Measurements from ENCODE around the gene EXD3. TPM values are rescaled to one million over a fixed set of nuclear protein-coding genes. Genes with fewer than 3 reads are reported as not detected.

EXD3 gene
- polyA plus RNA-seq, 3 donors from 2014 or later, result 1.6 to 6.3 (median 4.3) TPM

DNA sequence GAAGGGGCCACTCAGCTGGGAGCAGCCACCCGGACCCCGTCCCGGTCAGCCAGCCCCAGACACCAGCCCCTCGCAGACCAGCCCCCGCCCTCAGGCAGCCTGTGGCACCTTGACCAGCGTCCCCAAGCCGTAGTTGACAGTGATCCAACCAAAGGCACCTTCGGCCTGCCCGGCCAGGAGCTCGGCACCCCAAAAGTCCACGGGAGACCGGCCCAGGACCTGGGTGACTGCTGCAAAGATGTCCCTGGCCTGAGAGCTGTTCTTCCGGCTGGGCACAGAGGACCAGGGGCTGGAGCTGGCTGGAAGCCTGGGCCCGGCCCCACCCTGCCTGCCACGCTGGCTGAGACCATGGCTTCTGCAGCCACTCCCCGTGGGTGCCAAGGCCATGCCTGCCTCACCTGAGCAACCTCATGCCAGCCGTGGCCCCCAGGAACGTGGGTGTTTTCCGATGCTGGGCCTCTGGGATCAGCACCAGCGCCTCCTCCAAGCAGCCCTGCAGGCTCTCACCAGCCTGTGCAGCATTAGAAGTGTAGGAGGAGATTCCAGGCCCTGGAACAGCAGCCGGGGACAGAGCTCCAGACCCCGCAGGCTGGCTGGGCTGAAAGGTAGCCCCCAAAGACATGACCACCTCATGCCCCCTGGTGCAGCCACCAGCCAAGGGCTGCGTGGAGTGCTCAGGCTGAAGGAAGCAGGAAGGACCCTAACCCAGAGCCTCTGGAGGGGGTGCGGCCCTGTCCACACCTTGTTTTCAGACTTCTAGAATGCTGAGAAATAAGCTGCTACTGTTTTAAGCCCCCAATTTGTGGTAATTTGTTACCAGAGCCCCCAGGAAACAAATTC is 14.0 kb upstream of the EXD3 start:
- Mint-ChIP-seq H3K4me3 (no peak overlapping the region), H3K4me1 (peaks cover 4 to 6% of the 10 kb centered on the region in 2 donors), H3K27ac (no peak overlapping the region), H3K27me3 (ENCODE audit: low read depth in 3 of 3) (peaks cover 1% of the 10 kb centered on the region in 3 donors), H3K9me3 (no peaks in the 10 kb centered on the region), H3K36me3 (peaks cover 0 to 2% (median 0%) of the 10 kb centered on the region in 3 donors)
- DNase-seq, result no peak

DNA sequence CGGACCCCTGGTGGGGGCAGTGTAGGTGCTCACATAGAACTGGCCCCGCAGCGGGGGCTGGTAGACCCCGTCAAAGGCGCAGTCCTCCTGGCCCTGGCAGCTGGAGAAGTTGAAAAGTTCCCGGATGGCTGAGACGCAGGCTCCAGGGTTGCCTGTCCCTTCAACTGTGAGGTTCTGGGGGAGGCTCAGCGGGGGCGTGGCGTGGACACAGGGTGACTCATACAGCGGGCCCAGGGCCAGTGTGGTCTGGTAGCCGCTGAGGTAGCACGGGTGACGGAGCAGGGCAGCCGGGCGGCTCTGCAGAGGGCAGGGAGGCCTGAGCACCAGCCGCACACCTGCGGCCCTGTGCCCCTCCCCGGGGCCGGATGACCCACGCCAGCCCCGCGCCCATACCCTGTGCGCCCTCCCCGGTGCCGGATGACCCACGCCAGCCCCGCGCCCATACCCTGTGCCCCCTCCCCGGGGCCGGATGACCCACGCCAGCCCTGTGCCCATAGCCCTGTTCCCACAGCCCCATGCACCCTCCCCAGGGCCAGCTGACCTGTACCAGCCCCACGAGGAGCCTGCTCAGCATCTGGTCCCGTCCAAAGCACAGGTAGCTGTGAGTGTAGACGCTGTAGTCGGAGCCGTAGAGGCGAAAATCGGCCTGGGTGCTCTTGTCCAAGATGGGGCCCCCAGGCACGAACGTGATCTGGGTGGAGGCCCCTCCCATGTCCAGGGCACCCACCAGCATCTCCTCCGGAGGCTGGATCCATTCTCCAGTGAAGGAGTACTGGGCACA is 13.2 kb upstream of the EXD3 start:
- Mint-ChIP-seq H3K27ac (no peak overlapping the region), H3K4me1 (peaks cover 0 to 4% of the 10 kb centered on the region in 2 donors), H3K4me3 (no peak overlapping the region), H3K9me3 (no peaks in the 10 kb centered on the region), H3K27me3 (ENCODE audit: low read depth in 3 of 3) (peaks cover 0 to 1% (median 0%) of the 10 kb centered on the region in 3 donors), H3K36me3 (no peaks in the 10 kb centered on the region)
- no peak for DNase-seq

DNA sequence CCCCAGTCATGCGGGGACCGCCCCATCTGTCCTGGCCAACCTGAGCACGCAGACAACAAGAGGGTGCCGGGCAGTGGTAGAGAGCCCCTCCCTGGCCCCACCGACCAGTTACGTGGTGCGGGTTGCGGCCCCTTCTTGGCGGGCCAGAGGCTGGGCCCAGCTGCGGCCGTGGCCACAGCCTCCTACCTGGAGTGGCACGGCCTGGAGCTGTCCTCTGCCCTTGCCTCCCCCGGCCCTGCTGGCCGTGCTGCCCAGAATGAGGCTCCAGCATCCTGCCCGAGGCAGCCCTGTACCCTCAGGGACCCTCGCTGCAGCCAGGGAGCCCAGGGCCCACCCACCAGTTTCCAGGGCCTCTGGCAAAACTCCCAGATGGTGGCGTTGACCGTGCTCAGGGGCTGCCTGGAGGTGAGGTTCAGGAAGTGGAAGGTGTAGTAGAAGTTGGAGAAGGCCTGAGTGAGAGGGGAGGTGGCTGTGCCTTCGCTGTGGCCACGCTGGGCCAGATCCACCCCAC is 12.5 kb upstream of the EXD3 start:
- H3K27ac Mint-ChIP-seq, result no peak overlapping the region
- peaks cover 0 to 1% (median 0%) of the 10 kb centered on the region in 3 donors for H3K27me3 Mint-ChIP-seq (ENCODE audit: low read depth in 3 of 3)
- H3K9me3 Mint-ChIP-seq, result no peaks in the 10 kb centered on the region
- H3K4me3 Mint-ChIP-seq, result no peak overlapping the region
- DNase-seq, result no peak
- H3K4me1 Mint-ChIP-seq, result peaks cover 0 to 4% of the 10 kb centered on the region in 2 donors
- H3K36me3 Mint-ChIP-seq, result no peaks in the 10 kb centered on the region

DNA sequence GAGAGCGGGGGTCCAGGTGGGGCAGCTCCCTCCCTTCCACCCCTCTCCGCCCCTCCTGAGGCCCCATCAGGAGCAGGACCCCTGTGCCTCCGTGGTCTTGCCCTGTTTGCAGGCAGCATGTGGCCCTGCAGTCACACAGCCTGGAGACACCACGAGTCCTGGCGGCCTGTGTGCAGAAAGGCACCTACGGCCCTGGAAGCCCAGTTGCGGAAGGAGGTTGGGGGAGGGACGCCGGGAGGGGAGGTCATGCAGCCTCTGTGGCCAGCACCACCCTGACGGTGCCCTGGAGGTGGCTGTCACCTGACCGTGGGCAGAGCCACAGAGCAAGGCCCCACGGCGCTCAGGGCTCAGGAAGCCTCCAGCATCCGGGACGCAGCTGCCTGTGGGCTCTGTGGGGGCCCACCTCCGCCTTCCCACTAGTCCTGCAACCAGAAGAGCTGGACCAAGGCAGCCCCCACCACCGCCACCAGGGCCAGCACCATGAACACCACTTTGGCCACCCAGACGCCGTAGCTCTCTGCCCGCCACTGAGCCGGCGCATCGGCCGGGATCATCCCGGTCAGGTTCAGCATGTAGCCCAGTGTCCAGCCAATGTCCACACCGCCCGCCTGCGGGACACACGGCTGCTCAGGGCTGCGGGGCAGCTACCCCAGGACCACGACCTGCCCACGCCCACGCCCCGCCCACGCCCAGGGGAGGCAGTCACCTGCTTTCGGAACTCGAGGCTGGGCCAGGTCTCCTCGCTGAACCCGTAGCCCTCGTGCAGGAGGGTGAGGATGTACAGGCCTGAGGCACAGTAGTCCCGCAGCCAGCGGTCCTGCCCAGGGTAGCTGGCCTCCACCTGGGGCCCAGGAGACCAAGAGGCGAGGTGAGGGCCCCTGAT is 11.8 kb upstream of the EXD3 start:
- peaks cover 0 to 4% of the 10 kb centered on the region in 2 donors for H3K4me1 Mint-ChIP-seq
- H3K36me3 Mint-ChIP-seq, result no peaks in the 10 kb centered on the region
- H3K4me3 Mint-ChIP-seq, result peak overlapping the region in 1 of 5 donors; percentile 36
- H3K27me3 Mint-ChIP-seq (ENCODE audit: low read depth in 3 of 3), result peaks cover 0 to 1% (median 0%) of the 10 kb centered on the region in 3 donors
- H3K9me3 Mint-ChIP-seq, result no peaks in the 10 kb centered on the region
- DNase-seq, result peak; percentile 48 to 52 (median 48)
- H3K27ac Mint-ChIP-seq, result no peak overlapping the region

DNA sequence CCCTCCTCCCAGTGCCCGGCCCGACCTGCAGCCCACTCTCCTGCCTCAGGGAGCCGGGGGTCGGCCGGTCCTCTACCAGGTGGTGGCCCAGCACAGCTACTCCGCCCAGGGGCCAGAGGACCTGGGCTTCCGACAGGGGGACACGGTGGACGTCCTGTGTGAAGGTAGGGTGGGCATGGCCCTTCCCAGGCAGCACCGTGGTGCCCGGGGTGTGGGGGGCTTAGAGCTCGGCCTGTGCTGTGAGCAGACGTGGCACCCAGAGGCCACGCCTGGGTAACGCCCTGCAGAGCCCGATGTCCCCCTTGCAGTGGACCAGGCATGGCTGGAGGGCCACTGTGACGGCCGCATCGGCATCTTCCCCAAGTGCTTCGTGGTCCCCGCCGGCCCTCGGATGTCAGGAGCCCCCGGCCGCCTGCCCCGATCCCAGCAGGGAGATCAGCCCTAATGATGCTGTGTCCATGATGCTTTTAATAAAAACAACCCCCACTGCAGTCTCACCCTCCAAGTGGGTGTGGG is 11.0 kb upstream of the EXD3 start:
- Mint-ChIP-seq H3K4me1 (peaks cover 0 to 4% of the 10 kb centered on the region in 2 donors), H3K27me3 (ENCODE audit: low read depth in 3 of 3) (no peaks in the 10 kb centered on the region), H3K9me3 (no peaks in the 10 kb centered on the region), H3K4me3 (peak overlapping the region in 1 of 5 donors; percentile 36), H3K27ac (no peak overlapping the region), H3K36me3 (no peaks in the 10 kb centered on the region)
- no peak for DNase-seq

DNA sequence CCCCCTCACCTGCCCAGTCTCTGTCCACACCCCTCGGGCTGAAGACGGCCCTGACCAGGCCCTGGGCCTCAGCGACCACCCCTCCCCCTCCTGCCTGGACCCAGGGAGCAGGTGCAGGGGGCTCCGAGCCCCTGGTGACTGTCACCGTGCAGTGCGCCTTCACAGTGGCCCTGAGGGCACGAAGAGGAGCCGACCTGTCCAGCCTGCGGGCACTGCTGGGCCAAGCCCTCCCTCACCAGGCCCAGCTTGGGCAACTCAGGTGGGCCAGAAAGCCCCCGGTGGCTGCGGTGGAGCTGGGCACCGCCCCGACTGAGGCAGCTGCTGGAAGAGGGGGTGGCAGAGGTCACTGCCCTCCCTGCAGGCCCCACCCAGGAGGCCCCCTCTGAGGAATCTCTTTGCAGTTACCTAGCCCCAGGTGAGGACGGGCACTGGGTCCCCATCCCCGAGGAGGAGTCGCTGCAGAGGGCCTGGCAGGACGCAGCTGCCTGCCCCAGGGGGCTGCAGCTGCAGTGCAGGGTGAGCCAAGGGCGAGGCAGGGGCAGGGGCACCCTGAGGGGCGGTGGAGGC is 10.5 kb upstream of the EXD3 start:
- H3K36me3 Mint-ChIP-seq, result no peaks in the 10 kb centered on the region
- DNase-seq, result no peak

DNA sequence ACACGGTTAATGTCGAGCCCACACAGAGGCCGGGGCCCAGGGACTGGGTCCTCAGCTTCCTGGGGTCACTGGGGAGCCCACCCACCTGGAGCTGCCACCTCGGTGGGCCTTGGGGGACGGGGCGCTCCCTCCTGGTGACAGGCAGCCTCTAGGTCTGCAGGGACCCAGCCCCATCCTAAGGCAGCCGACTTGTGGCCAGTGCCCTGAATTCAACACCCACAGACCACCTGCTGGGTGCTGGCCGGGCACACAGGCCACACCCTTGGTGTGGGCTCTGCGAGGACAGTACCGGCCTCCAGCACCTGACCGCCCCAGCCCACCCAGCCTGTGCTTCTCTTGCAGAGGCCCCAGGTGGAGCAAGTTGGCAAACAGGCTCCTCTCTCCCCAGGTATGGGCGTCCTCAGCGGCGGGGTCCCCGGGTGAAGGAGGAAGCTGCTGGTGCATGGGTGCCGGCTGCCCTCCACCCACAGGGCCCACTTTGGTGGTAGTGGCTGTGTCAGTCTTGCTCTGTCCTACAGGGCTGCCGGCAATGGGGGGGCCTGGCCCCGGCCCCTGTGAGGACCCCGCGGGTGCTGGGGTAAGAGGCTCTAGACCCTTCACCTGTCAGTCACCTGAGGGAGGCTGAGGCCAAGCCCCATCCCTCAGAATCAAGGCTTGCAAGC is 9.9 kb upstream of the EXD3 start:
- H3K4me3 Mint-ChIP-seq, result no peak overlapping the region
- peaks cover 0 to 1% (median 0%) of the 10 kb centered on the region in 3 donors for H3K27me3 Mint-ChIP-seq (ENCODE audit: low read depth in 3 of 3)
- H3K9me3 Mint-ChIP-seq, result no peaks in the 10 kb centered on the region
- no peak overlapping the region for H3K27ac Mint-ChIP-seq
- DNase-seq, result no peak
- peaks cover 0 to 4% of the 10 kb centered on the region in 2 donors for H3K4me1 Mint-ChIP-seq
- no peaks in the 10 kb centered on the region for H3K36me3 Mint-ChIP-seq

More for the DNA sequence above, 10.5 kb upstream of the EXD3 start:
- Mint-ChIP-seq H3K4me3 (no peak overlapping the region), H3K27ac (no peak overlapping the region), H3K27me3 (ENCODE audit: low read depth in 3 of 3) (peaks cover 0 to under 1% (median 0%) of the 10 kb centered on the region in 3 donors), H3K9me3 (no peaks in the 10 kb centered on the region), H3K4me1 (peaks cover 0 to 4% of the 10 kb centered on the region in 2 donors)

DNA sequence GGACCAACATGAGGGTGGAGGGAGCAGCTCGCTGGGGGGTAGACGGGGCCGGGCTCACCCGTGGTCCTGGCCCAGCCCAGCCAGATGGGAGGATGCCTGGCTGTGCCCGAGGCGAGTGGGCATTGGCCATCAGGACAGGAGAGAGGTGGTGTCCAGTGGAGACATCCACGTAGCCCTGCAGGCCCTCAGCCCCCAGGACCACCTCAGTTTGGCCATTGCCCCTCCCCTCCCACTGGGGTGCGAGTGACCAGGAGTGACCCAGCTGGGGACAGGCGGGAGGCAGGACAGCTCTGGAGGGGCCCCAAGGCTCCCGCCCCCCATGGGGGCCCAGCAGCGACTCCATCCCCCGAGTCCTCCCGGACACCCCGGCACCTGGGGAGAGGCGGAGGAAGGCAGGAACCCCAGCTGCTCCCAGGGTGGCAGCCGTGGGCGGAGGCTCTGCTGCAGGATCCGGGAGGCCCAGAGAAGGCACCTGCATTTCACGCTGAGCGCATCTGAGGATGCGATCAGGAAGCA is 8.5 kb upstream of the EXD3 start:
- Mint-ChIP-seq H3K9me3 (no peaks in the 10 kb centered on the region), H3K4me3 (no peak overlapping the region), H3K27ac (no peak overlapping the region), H3K27me3 (ENCODE audit: low read depth in 3 of 3) (peaks cover 0 to 2% (median 1%) of the 10 kb centered on the region in 3 donors), H3K4me1 (peaks cover 0 to 4% of the 10 kb centered on the region in 2 donors), H3K36me3 (no peaks in the 10 kb centered on the region)
- no peak for DNase-seq

DNA sequence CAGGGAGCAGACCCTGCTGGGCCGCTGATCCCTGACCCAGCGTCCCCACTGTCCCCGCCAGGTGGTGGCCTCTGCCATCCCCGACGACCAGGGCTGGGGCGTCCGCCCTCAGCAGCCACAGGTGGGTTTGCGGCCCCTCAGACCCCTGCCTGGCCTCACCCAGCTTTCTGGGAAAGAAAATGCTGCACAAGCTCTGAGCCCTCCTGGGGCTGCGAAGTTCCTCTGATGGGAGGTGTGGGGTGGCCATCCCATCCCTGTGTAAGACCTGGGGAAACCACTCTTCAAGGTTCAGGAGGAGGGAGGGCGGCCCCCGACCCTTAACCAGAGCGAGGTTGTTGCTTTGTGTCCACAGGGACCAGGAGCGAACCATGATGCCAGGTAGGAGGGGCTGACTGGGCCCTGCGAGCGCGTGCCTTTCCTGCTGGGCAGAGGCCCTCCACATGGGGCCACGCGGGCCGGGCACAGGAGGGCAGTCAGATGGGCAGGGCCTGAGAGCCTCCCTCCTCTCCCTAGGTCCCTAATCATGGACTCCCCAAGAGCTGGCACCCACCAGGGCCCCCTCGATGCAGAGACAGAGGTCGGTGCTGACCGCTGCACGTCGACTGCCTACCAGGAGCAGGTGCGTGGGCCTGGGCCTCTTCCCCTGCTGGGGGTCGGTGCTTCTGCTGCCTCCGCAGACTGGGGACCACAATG is 7.9 kb upstream of the EXD3 start:
- no peak overlapping the region for H3K4me3 Mint-ChIP-seq
- H3K9me3 Mint-ChIP-seq, result no peaks in the 10 kb centered on the region
- DNase-seq, result no peak
- no peaks in the 10 kb centered on the region for H3K36me3 Mint-ChIP-seq
- H3K4me1 Mint-ChIP-seq, result peaks cover 0 to 4% of the 10 kb centered on the region in 2 donors
- peaks cover 0 to 2% (median 1%) of the 10 kb centered on the region in 3 donors for H3K27me3 Mint-ChIP-seq (ENCODE audit: low read depth in 3 of 3)
- no peak overlapping the region for H3K27ac Mint-ChIP-seq

DNA sequence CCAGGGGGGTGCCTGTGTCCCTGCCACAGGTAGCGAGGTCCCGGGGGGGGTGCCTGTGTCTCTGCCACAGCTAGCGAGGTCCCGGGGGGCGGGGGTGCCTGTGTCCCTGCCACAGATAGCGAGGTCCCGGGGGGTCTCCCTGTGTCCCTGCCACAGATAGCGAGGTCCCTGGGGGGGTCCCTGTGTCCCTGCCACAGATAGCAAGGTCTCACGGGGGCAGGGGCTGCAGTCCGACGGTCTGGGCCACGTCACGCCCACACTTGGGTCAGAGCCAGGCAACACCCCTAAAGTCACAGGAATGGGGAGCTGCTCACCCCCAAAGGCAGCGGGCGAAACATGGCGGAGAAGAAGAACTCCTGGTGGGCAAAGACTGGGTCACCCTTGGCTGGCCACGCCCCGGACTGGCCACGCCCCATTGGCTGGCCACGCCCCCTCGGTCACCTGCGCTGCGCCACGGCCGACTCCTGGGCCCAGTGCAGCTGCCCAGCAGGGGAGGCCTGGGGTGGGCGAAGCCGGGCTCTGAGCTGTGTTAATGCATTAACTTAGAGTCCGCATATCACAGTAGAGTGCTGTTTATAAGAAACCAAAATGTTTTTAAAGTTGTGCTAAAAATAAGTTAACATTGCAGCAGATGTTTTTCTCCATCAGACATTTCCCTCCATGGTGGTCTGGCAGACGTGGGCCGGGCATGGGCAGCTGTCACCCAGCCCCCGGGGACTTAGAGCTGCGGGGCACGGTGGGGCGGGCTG is 7.2 kb upstream of the EXD3 start:
- Mint-ChIP-seq H3K4me1 (peaks cover 0 to 4% of the 10 kb centered on the region in 2 donors), H3K36me3 (no peaks in the 10 kb centered on the region), H3K9me3 (no peaks in the 10 kb centered on the region), H3K27me3 (ENCODE audit: low read depth in 3 of 3) (peaks cover 0 to 2% (median 1%) of the 10 kb centered on the region in 3 donors), H3K4me3 (no peak overlapping the region), H3K27ac (no peak overlapping the region)
- DNase-seq, result no peak

DNA sequence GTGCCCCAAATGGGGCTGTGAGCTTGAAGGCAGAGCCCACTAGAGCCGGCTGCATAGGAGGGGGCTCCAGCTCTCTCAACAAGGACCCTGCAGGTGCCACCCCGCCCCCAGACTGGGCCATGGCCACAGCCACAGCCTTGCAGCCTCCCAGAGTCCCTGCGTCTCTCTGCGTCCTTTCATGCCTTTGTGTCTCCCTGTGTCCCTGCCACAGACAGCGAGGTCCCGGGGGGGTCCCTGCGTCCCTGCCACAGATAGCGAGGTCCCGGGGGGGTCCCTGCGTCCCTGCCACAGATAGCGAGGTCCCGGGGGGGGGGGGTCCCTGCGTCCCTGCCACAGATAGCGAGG is 6.6 kb upstream of the EXD3 start:
- no peaks in the 10 kb centered on the region for H3K36me3 Mint-ChIP-seq
- no peaks in the 10 kb centered on the region for H3K9me3 Mint-ChIP-seq
- H3K4me3 Mint-ChIP-seq, result no peak overlapping the region
- no peak for DNase-seq
- no peak overlapping the region for H3K27ac Mint-ChIP-seq
- H3K4me1 Mint-ChIP-seq, result peaks cover 1 to 2% of the 10 kb centered on the region in 2 donors
- H3K27me3 Mint-ChIP-seq (ENCODE audit: low read depth in 3 of 3), result peaks cover 0 to 4% (median 2%) of the 10 kb centered on the region in 3 donors

Data from immature natural killer cell (primary cell).